ENCODE data around the gene SND1.
A peak's percentile ranks its signal among the peaks of the same experiment; 100 is the strongest.

SND1 gene

DNA sequence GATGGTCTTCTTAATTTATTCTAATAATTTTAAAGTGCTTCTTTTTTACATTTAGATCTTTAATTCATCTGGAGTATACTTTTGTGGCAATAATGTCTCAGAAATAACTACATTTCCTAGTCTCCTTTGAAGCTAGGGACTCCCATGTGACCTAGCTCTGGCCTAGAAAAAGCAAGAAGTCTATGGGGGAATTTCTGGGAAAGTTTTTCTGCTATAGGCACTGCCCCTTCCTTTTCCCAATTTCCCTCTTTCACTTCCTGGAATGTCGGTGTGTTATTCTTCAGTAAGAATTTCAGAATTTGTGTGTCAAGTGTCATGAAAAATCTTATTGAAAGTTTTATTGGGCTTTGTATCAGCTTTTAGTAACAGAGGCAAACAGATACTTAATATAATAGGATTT lies 473.8 kb downstream of the SND1 start (continued):
- TF ChIP-seq ZNF223 (tag by site-specific recombination; IDR thresholded peaks at IDR 0.05) (no peak), ZNF785 (tag by site-specific recombination; IDR thresholded peaks at IDR 0.05) (no peak), ZNF211 (tag by site-specific recombination; IDR thresholded peaks at IDR 0.05; ENCODE audit: low read depth) (no peak)

DNA sequence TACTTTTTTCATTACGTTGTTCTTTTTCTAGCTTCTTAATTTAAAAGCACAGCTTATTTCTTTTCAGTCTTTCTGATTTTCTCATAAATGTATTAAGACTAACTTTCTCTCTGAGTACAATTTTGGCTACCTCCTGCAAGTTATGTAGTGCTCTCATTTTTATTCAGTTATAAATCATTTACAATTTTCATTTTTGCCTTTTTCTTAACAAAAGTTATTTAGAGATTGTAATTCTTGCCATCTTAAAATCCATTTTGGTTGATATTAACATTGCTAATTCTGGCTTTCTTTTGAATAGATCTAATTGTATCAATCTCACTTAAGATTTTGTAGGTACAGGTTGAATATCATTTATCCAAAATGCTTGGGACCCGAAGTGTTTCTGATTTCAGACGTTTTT lies 476.4 kb downstream of the SND1 start:
- Histone ChIP-seq H3K36me3 (ENCODE audit: control insufficient read depth in 2 of 2, insufficient read depth in 1 of 2, low read length in 2 of 2) (no peaks in the 10 kb centered on the region), H3K27ac (ENCODE audit: extremely low read depth, low read depth, low read length) (no peak overlapping the region), H3K4me3 (ENCODE audit: low read depth, low read length) (no peak overlapping the region), H3K9me3 (ENCODE audit: control insufficient read depth, insufficient read depth, low read depth, low read length) (no peaks in the 10 kb centered on the region), H3K4me1 (ENCODE audit: control insufficient read depth, insufficient read depth, low read length) (no peaks in the 10 kb centered on the region)
- TF ChIP-seq ZNF433 (tag by site-specific recombination; IDR thresholded peaks at IDR 0.05; ENCODE audit: low read depth), result no peak
- TF ChIP-seq OSR2 (tag by site-specific recombination; IDR thresholded peaks at IDR 0.05), result no peak
- no peak for TF ChIP-seq ZNF548 (tag by site-specific recombination; IDR thresholded peaks at IDR 0.05)
- no peak for TF ChIP-seq ZBTB21 (tag by site-specific recombination; IDR thresholded peaks at IDR 0.05)
- no peak for TF ChIP-seq RBAK (tag by site-specific recombination; IDR thresholded peaks at IDR 0.05)
- no peak for TF ChIP-seq ZNF184 (tag by site-specific recombination; IDR thresholded peaks at IDR 0.05)
- TF ChIP-seq, protein P1, sequence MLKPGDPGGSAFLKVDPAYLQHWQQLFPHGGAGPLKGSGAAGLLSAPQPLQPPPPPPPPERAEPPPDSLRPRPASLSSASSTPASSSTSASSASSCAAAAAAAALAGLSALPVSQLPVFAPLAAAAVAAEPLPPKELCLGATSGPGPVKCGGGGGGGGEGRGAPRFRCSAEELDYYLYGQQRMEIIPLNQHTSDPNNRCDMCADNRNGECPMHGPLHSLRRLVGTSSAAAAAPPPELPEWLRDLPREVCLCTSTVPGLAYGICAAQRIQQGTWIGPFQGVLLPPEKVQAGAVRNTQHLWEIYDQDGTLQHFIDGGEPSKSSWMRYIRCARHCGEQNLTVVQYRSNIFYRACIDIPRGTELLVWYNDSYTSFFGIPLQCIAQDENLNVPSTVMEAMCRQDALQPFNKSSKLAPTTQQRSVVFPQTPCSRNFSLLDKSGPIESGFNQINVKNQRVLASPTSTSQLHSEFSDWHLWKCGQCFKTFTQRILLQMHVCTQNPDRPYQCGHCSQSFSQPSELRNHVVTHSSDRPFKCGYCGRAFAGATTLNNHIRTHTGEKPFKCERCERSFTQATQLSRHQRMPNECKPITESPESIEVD (tag by site-specific recombination; IDR thresholded peaks at IDR 0.05), result no peak
- no peak for TF ChIP-seq TRIM28 (IDR thresholded peaks at IDR 0.05; ENCODE audit: borderline replicate concordance, low read length)
- TF ChIP-seq, protein P2, sequence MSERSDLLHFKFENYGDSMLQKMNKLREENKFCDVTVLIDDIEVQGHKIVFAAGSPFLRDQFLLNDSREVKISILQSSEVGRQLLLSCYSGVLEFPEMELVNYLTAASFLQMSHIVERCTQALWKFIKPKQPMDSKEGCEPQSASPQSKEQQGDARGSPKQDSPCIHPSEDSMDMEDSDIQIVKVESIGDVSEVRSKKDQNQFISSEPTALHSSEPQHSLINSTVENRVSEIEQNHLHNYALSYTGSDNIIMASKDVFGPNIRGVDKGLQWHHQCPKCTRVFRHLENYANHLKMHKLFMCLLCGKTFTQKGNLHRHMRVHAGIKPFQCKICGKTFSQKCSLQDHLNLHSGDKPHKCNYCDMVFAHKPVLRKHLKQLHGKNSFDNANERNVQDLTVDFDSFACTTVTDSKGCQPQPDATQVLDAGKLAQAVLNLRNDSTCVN (tag by site-specific recombination; optimal IDR thresholded peaks at IDR 0.05), result no peak
- no peak for TF ChIP-seq ZNF114 (tag by site-specific recombination; IDR thresholded peaks at IDR 0.05)
- no peak for TF ChIP-seq ZNF366 (tag by site-specific recombination; conservative IDR thresholded peaks at IDR 0.05)
- no peak for TF ChIP-seq ZFP41 (tag by site-specific recombination; IDR thresholded peaks at IDR 0.05; ENCODE audit: borderline replicate concordance)
- TF ChIP-seq, protein P3, sequence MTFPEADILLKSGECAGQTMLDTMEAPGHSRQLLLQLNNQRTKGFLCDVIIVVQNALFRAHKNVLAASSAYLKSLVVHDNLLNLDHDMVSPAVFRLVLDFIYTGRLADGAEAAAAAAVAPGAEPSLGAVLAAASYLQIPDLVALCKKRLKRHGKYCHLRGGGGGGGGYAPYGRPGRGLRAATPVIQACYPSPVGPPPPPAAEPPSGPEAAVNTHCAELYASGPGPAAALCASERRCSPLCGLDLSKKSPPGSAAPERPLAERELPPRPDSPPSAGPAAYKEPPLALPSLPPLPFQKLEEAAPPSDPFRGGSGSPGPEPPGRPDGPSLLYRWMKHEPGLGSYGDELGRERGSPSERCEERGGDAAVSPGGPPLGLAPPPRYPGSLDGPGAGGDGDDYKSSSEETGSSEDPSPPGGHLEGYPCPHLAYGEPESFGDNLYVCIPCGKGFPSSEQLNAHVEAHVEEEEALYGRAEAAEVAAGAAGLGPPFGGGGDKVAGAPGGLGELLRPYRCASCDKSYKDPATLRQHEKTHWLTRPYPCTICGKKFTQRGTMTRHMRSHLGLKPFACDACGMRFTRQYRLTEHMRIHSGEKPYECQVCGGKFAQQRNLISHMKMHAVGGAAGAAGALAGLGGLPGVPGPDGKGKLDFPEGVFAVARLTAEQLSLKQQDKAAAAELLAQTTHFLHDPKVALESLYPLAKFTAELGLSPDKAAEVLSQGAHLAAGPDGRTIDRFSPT (tag by site-specific recombination; IDR thresholded peaks at IDR 0.05), result no peak
- no peak for TF ChIP-seq SP2 (tag by site-specific recombination; IDR thresholded peaks at IDR 0.05)
- TF ChIP-seq ZNF214 (tag by site-specific recombination; IDR thresholded peaks at IDR 0.05; ENCODE audit: borderline replicate concordance), result no peak
- no peak for TF ChIP-seq ZNF48 (tag by site-specific recombination; IDR thresholded peaks at IDR 0.05)
- no peak for TF ChIP-seq ZBTB20 (tag by site-specific recombination; IDR thresholded peaks at IDR 0.05)
- POLR2A ChIA-PET, result no interaction called here
- CTCF ChIA-PET, result interaction anchor here (0.6 to 1.6 kb wide), 5 partner anchors 26 to 419 kb away, joined by 3 to 10 read pairs (median 4); no protein-coding TSS in a partner anchor

DNA sequence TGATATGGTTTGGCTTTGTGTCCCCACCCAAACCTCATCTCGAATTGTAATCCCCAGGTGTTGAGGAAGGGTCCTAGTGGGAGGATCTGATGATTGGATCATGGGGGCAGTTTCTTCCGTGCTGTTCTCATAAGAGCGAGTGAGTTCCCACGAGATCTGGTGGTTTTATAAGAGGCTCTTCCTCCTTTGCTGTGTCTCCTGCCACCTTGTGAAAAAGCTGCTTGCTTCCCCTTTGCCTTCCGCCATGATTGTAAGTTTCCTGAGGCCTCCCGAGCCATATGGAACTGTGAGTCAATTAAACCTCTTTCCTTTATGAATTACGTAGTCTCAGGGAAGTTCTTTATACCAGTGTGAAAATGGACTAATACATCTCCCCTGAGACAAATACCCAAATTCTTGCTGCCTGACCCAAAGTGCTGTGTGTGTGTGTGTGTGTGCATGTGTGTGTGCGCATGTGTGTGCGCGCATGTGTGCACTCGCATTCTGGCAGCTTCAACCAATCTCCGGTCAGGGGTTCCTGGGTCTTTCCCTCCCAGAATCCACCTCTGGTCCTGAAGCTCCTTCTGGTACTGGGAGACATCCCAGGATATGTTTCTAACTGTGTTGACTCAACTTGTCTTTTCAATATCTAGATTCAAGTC lies 477.4 kb downstream of the SND1 start:
- ChIA-PET CTCF (interaction anchor here (1.1 to 1.6 kb wide), 2 partner anchors 79 to 420 kb away, joined by 4 to 10 read pairs; no protein-coding TSS in a partner anchor), POLR2A (no interaction called here)
- H3K27ac ChIP-seq (ENCODE audit: extremely low read depth, low read depth, low read length), result no peak overlapping the region
- no peaks in the 10 kb centered on the region for H3K36me3 ChIP-seq (ENCODE audit: control insufficient read depth in 2 of 2, insufficient read depth in 1 of 2, low read length in 2 of 2)
- H3K9me3 ChIP-seq (ENCODE audit: control insufficient read depth, insufficient read depth, low read depth, low read length), result no peaks in the 10 kb centered on the region
- no peak overlapping the region for H3K4me3 ChIP-seq (ENCODE audit: low read depth, low read length)
- H3K4me1 ChIP-seq (ENCODE audit: control insufficient read depth, insufficient read depth, low read length), result no peaks in the 10 kb centered on the region
- TF ChIP-seq, protein P4, sequence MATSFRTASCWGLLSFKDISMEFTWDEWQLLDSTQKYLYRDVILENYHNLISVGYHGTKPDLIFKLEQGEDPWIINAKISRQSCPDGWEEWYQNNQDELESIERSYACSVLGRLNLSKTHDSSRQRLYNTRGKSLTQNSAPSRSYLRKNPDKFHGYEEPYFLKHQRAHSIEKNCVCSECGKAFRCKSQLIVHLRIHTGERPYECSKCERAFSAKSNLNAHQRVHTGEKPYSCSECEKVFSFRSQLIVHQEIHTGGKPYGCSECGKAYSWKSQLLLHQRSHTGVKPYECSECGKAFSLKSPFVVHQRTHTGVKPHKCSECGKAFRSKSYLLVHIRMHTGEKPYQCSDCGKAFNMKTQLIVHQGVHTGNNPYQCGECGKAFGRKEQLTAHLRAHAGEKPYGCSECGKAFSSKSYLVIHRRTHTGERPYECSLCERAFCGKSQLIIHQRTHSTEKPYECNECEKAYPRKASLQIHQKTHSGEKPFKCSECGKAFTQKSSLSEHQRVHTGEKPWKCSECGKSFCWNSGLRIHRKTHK (tag by site-specific recombination; IDR thresholded peaks at IDR 0.05), result no peak
- TF ChIP-seq, protein P5, sequence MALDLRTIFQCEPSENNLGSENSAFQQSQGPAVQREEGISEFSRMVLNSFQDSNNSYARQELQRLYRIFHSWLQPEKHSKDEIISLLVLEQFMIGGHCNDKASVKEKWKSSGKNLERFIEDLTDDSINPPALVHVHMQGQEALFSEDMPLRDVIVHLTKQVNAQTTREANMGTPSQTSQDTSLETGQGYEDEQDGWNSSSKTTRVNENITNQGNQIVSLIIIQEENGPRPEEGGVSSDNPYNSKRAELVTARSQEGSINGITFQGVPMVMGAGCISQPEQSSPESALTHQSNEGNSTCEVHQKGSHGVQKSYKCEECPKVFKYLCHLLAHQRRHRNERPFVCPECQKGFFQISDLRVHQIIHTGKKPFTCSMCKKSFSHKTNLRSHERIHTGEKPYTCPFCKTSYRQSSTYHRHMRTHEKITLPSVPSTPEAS (tag by site-specific recombination; IDR thresholded peaks at IDR 0.05), result peak; percentile 67
- no peak for TF ChIP-seq ZFP69B (tag by site-specific recombination; IDR thresholded peaks at IDR 0.05)
